IPS-20b (cell line): Measurements from ENCODE around the gene TLR6.

Experiments
- H3K27ac ChIP-seq: one replicate; pipeline ENCODE4 v1.5.1; 2013; ENCODE audit warnings: low read length
- H3K27me3 ChIP-seq: 2 replicates; pipeline ENCODE4 v1.6.1; 2013; ENCODE audit warnings: mild to moderate bottlenecking, low read length, inconsistent platforms; ENCODE audit not compliant: insufficient read depth
- H3K36me3 ChIP-seq: 2 replicates; pipeline ENCODE4 v1.6.1; 2013; ENCODE audit warnings: low read depth, mild to moderate bottlenecking, inconsistent platforms, low read length, moderate library complexity; ENCODE audit not compliant: insufficient read depth
- H3K4me1 ChIP-seq: 2 replicates; pipeline ENCODE4 v1.6.1; 2013; ENCODE audit warnings: mild to moderate bottlenecking, control low read depth, inconsistent platforms, low read length, moderate library complexity; ENCODE audit not compliant: insufficient read depth
- H3K4me3 ChIP-seq: 2 replicates; pipeline ENCODE4 v1.5.1; 2013; ENCODE audit warnings: mild to moderate bottlenecking, low read length, inconsistent platforms
- H3K9ac ChIP-seq: 2 replicates; pipeline ENCODE4 v1.6.1; 2013; ENCODE audit warnings: low read depth, mild to moderate bottlenecking, inconsistent platforms, low read length, moderate library complexity
- H3K9me3 ChIP-seq: 2 replicates; pipeline ENCODE4 v1.6.1; 2013; ENCODE audit warnings: mild to moderate bottlenecking, low read depth, low read length, inconsistent platforms; ENCODE audit not compliant: insufficient read depth

Gene TLR6

DNA sequence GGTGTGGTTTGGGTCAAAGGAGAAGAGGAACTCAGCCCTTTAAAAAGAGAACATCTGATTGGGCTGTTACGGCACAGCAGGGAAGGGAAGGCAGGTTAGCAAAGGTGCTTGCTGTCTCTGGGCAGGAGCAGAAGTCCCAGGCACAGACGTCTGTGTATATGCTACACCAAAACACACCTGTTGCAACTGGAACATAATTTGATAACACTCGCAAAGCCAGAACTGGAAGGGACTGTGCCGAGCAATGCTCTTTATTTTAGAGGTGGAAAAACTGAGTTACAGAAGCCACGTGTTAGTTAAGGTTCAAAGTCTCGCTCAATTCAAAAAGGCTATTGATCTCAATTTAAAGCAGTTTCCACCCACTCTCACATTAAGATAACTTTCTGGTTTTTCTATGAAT lies 8.8 kb upstream of the TLR6 start:
- Histone ChIP-seq H3K4me3 (no peak overlapping the region), H3K27me3 (peaks cover 17% of the 10 kb centered on the region; the same call in 1 of the 2 replicates), H3K9ac (no peak overlapping the region), H3K36me3 (0 out of 2 replicates have a peak, but pooled peaks cover 4% of the 10 kb centered on the region), H3K27ac (no peak overlapping the region), H3K4me1 (peaks cover 5% of the 10 kb centered on the region; the same call in 1 of the 2 replicates), H3K9me3 (no peaks in the 10 kb centered on the region)

DNA sequence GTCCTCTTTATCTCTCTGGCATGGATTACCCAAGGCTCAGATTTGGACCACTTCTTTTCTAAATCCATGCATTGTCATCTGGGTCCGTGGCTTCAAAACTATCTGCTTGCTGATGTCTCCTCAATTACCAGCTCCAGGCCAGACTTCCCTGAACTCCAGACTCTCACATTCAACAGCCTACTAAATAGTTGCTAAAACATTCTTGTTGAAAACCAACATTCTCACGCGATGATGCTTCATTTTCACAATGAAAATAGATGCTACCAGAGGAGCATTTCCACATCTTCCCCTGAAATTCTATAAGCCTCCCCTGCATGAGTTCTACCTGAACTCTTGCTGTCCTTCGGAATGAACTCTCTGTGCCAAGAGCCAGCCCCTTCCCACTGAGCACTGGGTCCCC lies 5.2 kb upstream of the TLR6 start:
- H3K4me3 ChIP-seq = no peak overlapping the region
- H3K9me3 ChIP-seq = no peaks in the 10 kb centered on the region
- no peaks in the 10 kb centered on the region for H3K36me3 ChIP-seq
- no peak overlapping the region for H3K9ac ChIP-seq
- H3K4me1 ChIP-seq = peaks cover 11% of the 10 kb centered on the region; the same call in 1 of the 2 replicates
- peaks cover 2% of the 10 kb centered on the region; the same call in 1 of the 2 replicates for H3K27me3 ChIP-seq
- H3K27ac ChIP-seq = no peak overlapping the region

DNA sequence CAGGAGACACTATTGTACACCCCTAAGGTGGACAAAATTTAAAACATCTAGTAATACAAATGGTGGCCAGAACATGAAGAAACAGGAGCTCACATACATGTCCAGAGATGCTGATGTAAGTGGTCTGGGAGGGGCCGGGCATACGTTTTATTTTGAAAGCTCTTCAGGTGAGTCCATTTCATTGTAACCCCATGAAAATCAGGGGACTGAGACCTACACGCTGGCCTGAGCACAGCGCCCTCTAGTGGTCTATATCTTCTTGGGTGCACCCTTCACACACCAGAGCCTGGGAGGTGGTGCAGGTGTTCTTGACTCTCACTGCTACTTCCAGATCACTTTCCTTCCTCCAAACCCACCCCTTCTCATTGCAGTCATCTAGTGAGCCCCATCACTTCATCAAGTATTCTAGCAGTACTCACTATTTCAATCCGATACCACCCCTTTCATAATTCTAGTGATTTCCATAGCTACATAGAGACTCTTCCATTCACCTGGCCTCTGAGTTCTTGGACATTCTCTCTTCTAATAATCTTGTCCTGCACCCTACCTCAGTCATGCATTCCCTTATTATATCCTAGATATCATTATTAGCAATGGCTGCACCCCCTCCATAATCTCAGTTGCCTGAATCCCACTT lies 4.3 kb upstream of the TLR6 start:
- Histone ChIP-seq H3K9ac (no peak overlapping the region), H3K36me3 (no peaks in the 10 kb centered on the region), H3K9me3 (no peaks in the 10 kb centered on the region), H3K27ac (no peak overlapping the region), H3K4me1 (peaks cover 10% of the 10 kb centered on the region; the same call in 1 of the 2 replicates), H3K4me3 (no peak overlapping the region), H3K27me3 (no peaks in the 10 kb centered on the region)

DNA sequence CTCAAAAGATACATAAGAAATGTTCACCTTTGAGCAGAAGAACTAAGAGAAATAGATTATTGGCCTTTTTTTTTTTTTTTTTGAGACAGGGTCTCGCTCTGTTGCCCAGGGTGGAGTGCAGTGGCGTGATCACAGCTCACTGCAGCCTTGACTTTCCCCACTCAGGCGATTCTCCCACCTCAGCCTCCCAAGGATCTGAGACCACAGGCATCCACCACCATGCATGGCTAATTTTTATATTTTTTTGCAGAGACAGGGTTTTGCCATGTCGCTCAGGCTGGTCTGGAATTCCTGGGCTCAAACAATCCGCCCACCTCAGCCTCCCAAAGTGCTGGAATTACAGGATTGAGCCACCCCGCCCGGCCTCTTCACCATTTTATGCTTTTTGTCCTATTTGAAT lies 2.9 kb upstream of the TLR6 start:
- Histone ChIP-seq H3K27ac (no peak overlapping the region), H3K36me3 (no peaks in the 10 kb centered on the region), H3K9me3 (no peaks in the 10 kb centered on the region), H3K4me3 (no peak overlapping the region), H3K27me3 (no peaks in the 10 kb centered on the region), H3K9ac (no peak overlapping the region), H3K4me1 (peaks cover 10% of the 10 kb centered on the region; the same call in 1 of the 2 replicates)

GRCh38 chr4:38858097-38858420 lies 1.4 kb upstream of the TLR6 start:
- Histone ChIP-seq H3K4me3 (no peak overlapping the region), H3K9me3 (no peaks in the 10 kb centered on the region), H3K4me1 (peaks cover 10% of the 10 kb centered on the region; the same call in 1 of the 2 replicates), H3K9ac (no peak overlapping the region), H3K27me3 (no peaks in the 10 kb centered on the region), H3K27ac (no peak overlapping the region), H3K36me3 (no peaks in the 10 kb centered on the region)

GRCh38 chr4:38857354-38858096 lies 908 bp upstream of the TLR6 start:
- Histone ChIP-seq H3K9me3 (no peaks in the 10 kb centered on the region), H3K27ac (no peak overlapping the region), H3K4me3 (no peak overlapping the region), H3K36me3 (no peaks in the 10 kb centered on the region), H3K9ac (no peak overlapping the region), H3K27me3 (no peaks in the 10 kb centered on the region), H3K4me1 (peaks cover 10% of the 10 kb centered on the region; the same call in 1 of the 2 replicates)

- H3K27me3 ChIP-seq = no peaks in the 10 kb centered on the region
- no peak overlapping the region for H3K4me3 ChIP-seq
- H3K27ac ChIP-seq = no peak overlapping the region
- H3K4me1 ChIP-seq = peaks cover 10% of the 10 kb centered on the region; the same call in 1 of the 2 replicates
- H3K36me3 ChIP-seq = no peaks in the 10 kb centered on the region
- H3K9me3 ChIP-seq = no peaks in the 10 kb centered on the region
- H3K9ac ChIP-seq = no peak overlapping the region
Observed at GRCh38 chr4:38856046-38856445, 571 bp downstream of the TLR6 start.

- no peak overlapping the region for H3K4me3 ChIP-seq
- H3K27ac ChIP-seq = no peak overlapping the region
Observed at GRCh38 chr4:38855466-38855865, 1.2 kb downstream of the TLR6 start.

GRCh38 chr4:38846015-38846414 lies 10.6 kb downstream of the TLR6 start:
- Histone ChIP-seq H3K9me3 (no peaks in the 10 kb centered on the region), H3K4me1 (no peaks in the 10 kb centered on the region), H3K9ac (no peak overlapping the region), H3K27ac (no peak overlapping the region), H3K27me3 (no peaks in the 10 kb centered on the region), H3K36me3 (no peaks in the 10 kb centered on the region), H3K4me3 (no peak overlapping the region)

More at GRCh38 chr4:38855466-38855865, 1.2 kb downstream of the TLR6 start:
- no peaks in the 10 kb centered on the region for H3K27me3 ChIP-seq
- no peak overlapping the region for H3K9ac ChIP-seq
- no peaks in the 10 kb centered on the region for H3K9me3 ChIP-seq
- peaks cover 10% of the 10 kb centered on the region; the same call in 1 of the 2 replicates for H3K4me1 ChIP-seq
- no peaks in the 10 kb centered on the region for H3K36me3 ChIP-seq

- Histone ChIP-seq H3K27me3 (no peaks in the 10 kb centered on the region), H3K4me3 (no peak overlapping the region), H3K9ac (no peak overlapping the region), H3K9me3 (no peaks in the 10 kb centered on the region), H3K4me1 (no peaks in the 10 kb centered on the region), H3K27ac (no peak overlapping the region), H3K36me3 (no peaks in the 10 kb centered on the region)
Observed at GRCh38 chr4:38842994-38843393, 13.6 kb downstream of the TLR6 start.

DNA sequence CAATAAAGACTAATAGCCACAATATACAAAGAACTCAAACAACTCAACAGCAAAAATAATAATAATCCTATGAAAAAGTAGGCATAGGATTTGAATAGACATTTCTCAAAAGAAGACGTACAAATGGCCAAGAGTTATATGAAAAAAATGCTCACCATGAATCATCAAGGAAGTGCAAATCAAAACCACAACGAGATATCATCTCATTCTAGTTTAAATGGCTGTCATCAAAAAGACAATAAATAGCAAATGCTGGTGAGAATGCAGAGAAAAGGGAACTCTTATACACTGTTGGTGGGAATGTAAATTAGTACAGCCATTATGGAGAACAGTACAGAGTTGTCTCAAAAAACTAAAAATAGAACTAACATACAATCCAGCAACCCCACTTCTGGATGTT lies 18.8 kb downstream of the TLR6 start:
- H3K27me3 ChIP-seq = no peaks in the 10 kb centered on the region
- H3K4me1 ChIP-seq = no peaks in the 10 kb centered on the region
- no peaks in the 10 kb centered on the region; the same call in 1 of the 2 replicates for H3K9me3 ChIP-seq
- no peak overlapping the region for H3K9ac ChIP-seq
- no peaks in the 10 kb centered on the region for H3K36me3 ChIP-seq
- H3K27ac ChIP-seq = no peak overlapping the region
- H3K4me3 ChIP-seq = no peak overlapping the region

GRCh38 chr4:38837334-38837733 lies 19.3 kb downstream of the TLR6 start:
- H3K27ac ChIP-seq = no peak overlapping the region
- no peaks in the 10 kb centered on the region for H3K36me3 ChIP-seq

More at GRCh38 chr4:38837334-38837733, 19.3 kb downstream of the TLR6 start:
- Histone ChIP-seq H3K27me3 (no peaks in the 10 kb centered on the region), H3K9ac (no peak overlapping the region), H3K4me1 (no peaks in the 10 kb centered on the region), H3K9me3 (no peaks in the 10 kb centered on the region; the same call in 1 of the 2 replicates), H3K4me3 (no peak overlapping the region)
